Astrocyte of the cerebellum (primary cell): ENCODE data around the gene ADIPOR2.
"Not testable (repeated sequence)": the region's sequence is repeated elsewhere in the genome, so short reads cannot be mapped to it uniquely, and the experiment has no call there.

Experiments
- DNase-seq: peaks from one replicate; pipeline ENCODE4 v3.0.0-alpha.2; 2011; ENCODE audit warnings: low read depth
- H3K4me3 ChIP-seq: 2 replicates; pipeline ENCODE4 v1.5.1; 2011; ENCODE audit warnings: mild to moderate bottlenecking, low read depth, low read length, moderate library complexity
- CTCF ChIP-seq: IDR thresholded peaks from 2 replicates; pipeline ENCODE4 v1.5.1; 2012; ENCODE audit warnings: low read length, low read depth, moderate library complexity, mild to moderate bottlenecking; ENCODE audit errors: missing control alignments
- in situ Hi-C: cut with HindIII; loops from 2 replicates; pipeline ENCODE4 v1.10.0; 2017; ENCODE audit warnings: low sequenced_read_pairs

Gene ADIPOR2

GRCh38 chr12:1812650-1813302, 121.9 kb downstream of the ADIPOR2 start:
- in situ Hi-C loops, result loop anchor here (25.0 kb wide), 1 partner anchor 125 kb away; no protein-coding TSS in a partner anchor
- TF ChIP-seq CTCF, result no peak
- DNase-seq, result no peak
- H3K4me3 ChIP-seq, result no peak overlapping the region

GRCh38 chr12:1814266-1814665, 123.4 kb downstream of the ADIPOR2 start:
- no peak for DNase-seq
- no peak for TF ChIP-seq CTCF
- no peak overlapping the region for H3K4me3 ChIP-seq
- in situ Hi-C loops, result loop anchor here (25.0 kb wide), 1 partner anchor 123 kb away; no protein-coding TSS in a partner anchor

- TF ChIP-seq CTCF, result no peak
- DNase-seq, result no peak
- H3K4me3 ChIP-seq, result no peak overlapping the region
- in situ Hi-C loops, result loop anchor here (25.0 kb wide), 1 partner anchor 122 kb away; no protein-coding TSS in a partner anchor
Observed at GRCh38 chr12:1815108-1815507, 124.2 kb downstream of the ADIPOR2 start.

- in situ Hi-C loops, result loop anchor here (25.0 kb wide), 1 partner anchor 121 kb away; no protein-coding TSS in a partner anchor
- no peak overlapping the region for H3K4me3 ChIP-seq
- DNase-seq, result no peak
- no peak for TF ChIP-seq CTCF
Observed at GRCh38 chr12:1815814-1816729, 125.2 kb downstream of the ADIPOR2 start.

- in situ Hi-C loops, result loop anchor here (25.0 kb wide), 1 partner anchor 120 kb away; no protein-coding TSS in a partner anchor
- DNase-seq, result no peak
- H3K4me3 ChIP-seq, result no peak overlapping the region
- TF ChIP-seq CTCF, result no peak
Observed at GRCh38 chr12:1816730-1817348, 126.0 kb downstream of the ADIPOR2 start.

GRCh38 chr12:1817928-1818327, 127.1 kb downstream of the ADIPOR2 start:
- H3K4me3 ChIP-seq, DNase-seq: not testable (repeated sequence)
- in situ Hi-C loops, result loop anchor here (25.0 kb wide), 1 partner anchor 119 kb away; no protein-coding TSS in a partner anchor
